Midbrain (tissue), 1 donor: ENCODE data around the gene ATAD3B.
A peak's percentile ranks its signal among the peaks of the same experiment; 100 is the strongest.
"Not testable (repeated sequence)": the region's sequence is repeated elsewhere in the genome, so short reads cannot be mapped to it uniquely, and the experiment has no call there.

Experiments used
- DNase-seq: peaks from one replicate; lab custom pipeline; 2025; lab: John Stamatoyannopoulos, UW

The ATAD3B gene

GRCh38 chr1:1471389-1472052 is at the start of gene ATAD3B:
TSS of gene ATAD3B (plus strand) at chr1:1471765. CDS start at chr1:1471885, 120 bp downstream.
- DNase-seq, result peak; percentile 94

GRCh38 chr1:1421907-1422464 is 49.6 kb upstream of the ATAD3B start:
- no peak for DNase-seq

GRCh38 chr1:1422465-1423244 is 48.9 kb upstream of the ATAD3B start:
- no peak for DNase-seq

- DNase-seq, result no peak
These were observed 48.3 kb upstream of the ATAD3B start for GRCh38 chr1:1423245-1423597.

- no peak for DNase-seq
These were observed 46.9 kb upstream of the ATAD3B start for GRCh38 chr1:1424707-1425106.

GRCh38 chr1:1425426-1425752 is 46.2 kb upstream of the ATAD3B start:
- no peak for DNase-seq

GRCh38 chr1:1425753-1426495 is 45.6 kb upstream of the ATAD3B start:
- DNase-seq, result peak; percentile 81

GRCh38 chr1:1426496-1427105 is 45.0 kb upstream of the ATAD3B start:
- peak; percentile 78 for DNase-seq

- peak; percentile 48 for DNase-seq
These were observed 44.3 kb upstream of the ATAD3B start for GRCh38 chr1:1427106-1427819.

GRCh38 chr1:1427820-1428148 is 43.8 kb upstream of the ATAD3B start:
- no peak for DNase-seq

GRCh38 chr1:1428174-1428573 is 43.4 kb upstream of the ATAD3B start:
- DNase-seq, result no peak

GRCh38 chr1:1428967-1429366 is 42.6 kb upstream of the ATAD3B start:
- not testable (repeated sequence) for DNase-seq

GRCh38 chr1:1429671-1430073 is 41.9 kb upstream of the ATAD3B start:
- no peak for DNase-seq

- DNase-seq, result peak; percentile 77
These were observed 41.2 kb upstream of the ATAD3B start for GRCh38 chr1:1430114-1430982.

- DNase-seq, result no peak
These were observed 40.3 kb upstream of the ATAD3B start for GRCh38 chr1:1430992-1431844.

- peak; percentile 15 for DNase-seq
These were observed 39.7 kb upstream of the ATAD3B start for GRCh38 chr1:1431845-1432273.

GRCh38 chr1:1432274-1432950 is 39.2 kb upstream of the ATAD3B start:
- DNase-seq, result no peak

GRCh38 chr1:1432951-1433803 is 38.4 kb upstream of the ATAD3B start:
- peak; percentile 76 for DNase-seq
